ENCODE measurements around the gene ADGRL3.

ADGRL3 gene

GRCh38 chr4:62051332-62051731 is 851.2 kb downstream of the ADGRL3 start:
- DNase-seq, result no peak

- DNase-seq, result no peak
These were observed 853.8 kb downstream of the ADGRL3 start for GRCh38 chr4:62053974-62054373.

GRCh38 chr4:62057031-62057430 is 856.9 kb downstream of the ADGRL3 start:
- DNase-seq, result no peak

GRCh38 chr4:62058571-62058970 is 858.4 kb downstream of the ADGRL3 start:
- no peak for DNase-seq

- no peak for DNase-seq
These were observed 870.2 kb downstream of the ADGRL3 start for GRCh38 chr4:62070291-62070852.

GRCh38 chr4:62075089-62075488 is 875.0 kb downstream of the ADGRL3 start:
- DNase-seq, result no peak

GRCh38 chr4:62075521-62075920 is 875.4 kb downstream of the ADGRL3 start:
- no peak for DNase-seq

GRCh38 chr4:62077406-62077805 is 877.3 kb downstream of the ADGRL3 start:
- DNase-seq, result no peak

- no peak for DNase-seq
These were observed 880.3 kb downstream of the ADGRL3 start for GRCh38 chr4:62080431-62080830.

GRCh38 chr4:62087706-62088105 is 887.6 kb downstream of the ADGRL3 start:
- DNase-seq, result no peak

GRCh38 chr4:62093735-62094134 is 893.6 kb downstream of the ADGRL3 start:
- no peak for DNase-seq

GRCh38 chr4:62096881-62097280 is 896.8 kb downstream of the ADGRL3 start:
- no peak for DNase-seq

- no peak for DNase-seq
These were observed 915.1 kb downstream of the ADGRL3 start for GRCh38 chr4:62115216-62115615.

- no peak for DNase-seq
These were observed 917.8 kb downstream of the ADGRL3 start for GRCh38 chr4:62117886-62118285.

GRCh38 chr4:62118558-62118957 is 918.4 kb downstream of the ADGRL3 start:
- no peak for DNase-seq

- no peak for DNase-seq
These were observed 919.1 kb downstream of the ADGRL3 start for GRCh38 chr4:62119195-62119594.

GRCh38 chr4:62126064-62126732 is 926.1 kb downstream of the ADGRL3 start:
- no peak for DNase-seq
